HG03520 (cell line): Measurements from ENCODE around the gene MYMX.
"Not testable (repeated sequence)": the region's sequence is repeated elsewhere in the genome, so short reads cannot be mapped to it uniquely, and the experiment has no call there.

Source experiments
- ATAC-seq: cut with Tn5 transposase; IDR thresholded peaks from one replicate; pipeline ENCODE4 v1.9.1; 2021; ENCODE audit warnings: mild to moderate bottlenecking, moderate library complexity; ENCODE audit not compliant: unreplicated experiment

The MYMX gene

DNA sequence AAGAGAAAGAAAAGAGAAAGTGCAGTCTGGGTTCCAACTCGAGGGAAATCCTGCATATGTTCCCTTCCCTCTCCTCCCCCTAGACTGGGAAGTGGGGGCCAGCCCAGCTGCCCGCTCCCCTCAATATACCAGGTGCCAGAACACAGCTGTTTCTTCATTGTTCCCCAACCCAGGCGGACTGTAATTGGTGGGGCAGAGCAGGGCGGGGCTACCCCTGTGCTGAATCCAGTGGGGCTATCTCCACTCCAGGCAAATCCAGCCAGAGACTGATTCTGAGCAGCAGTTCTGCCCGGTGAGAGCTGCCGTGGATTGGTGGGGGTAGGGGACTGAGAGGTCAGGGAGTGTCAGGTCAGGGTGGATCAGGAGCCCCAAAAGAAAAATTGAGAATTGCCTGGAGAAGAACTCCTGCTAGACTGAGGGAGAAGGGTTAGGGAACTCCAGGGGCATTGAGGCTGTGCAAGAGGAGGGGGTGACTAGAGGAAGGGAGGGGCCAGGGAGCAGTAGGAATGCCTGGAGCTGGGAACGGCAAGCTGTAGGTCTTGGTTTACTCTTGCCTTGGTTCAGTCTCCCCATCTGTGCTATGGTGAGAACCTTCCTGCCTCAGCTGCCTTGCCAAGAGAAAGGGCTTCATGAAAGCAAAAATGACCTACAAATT lies at the start of gene MYMX:
Gene MYMX (plus strand): TSS at position 250 of the 655 bp plus-strand sequence. CDS start 546 bp downstream, outside the sequence.
- no peak for ATAC-seq

DNA sequence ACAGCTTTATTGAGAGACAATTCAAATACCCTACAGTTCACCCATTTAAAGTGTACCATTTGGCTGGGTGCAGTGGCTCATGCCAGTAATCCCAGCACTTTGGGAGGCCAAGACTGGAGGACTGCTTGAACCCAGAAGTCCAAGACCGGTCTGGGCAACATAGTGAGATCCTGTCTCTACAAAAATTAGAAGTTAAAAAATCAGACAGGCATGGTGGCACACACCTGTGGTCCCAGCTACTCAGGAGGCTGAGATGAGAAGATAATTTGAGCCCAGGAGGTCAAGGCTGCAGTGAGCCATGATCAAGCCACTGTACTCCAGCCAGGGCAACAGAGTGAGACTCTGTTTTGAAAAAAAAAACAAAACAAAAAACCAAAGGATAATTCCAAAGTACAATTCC lies 49.2 kb upstream of the MYMX start:
- ATAC-seq, result no peak

DNA sequence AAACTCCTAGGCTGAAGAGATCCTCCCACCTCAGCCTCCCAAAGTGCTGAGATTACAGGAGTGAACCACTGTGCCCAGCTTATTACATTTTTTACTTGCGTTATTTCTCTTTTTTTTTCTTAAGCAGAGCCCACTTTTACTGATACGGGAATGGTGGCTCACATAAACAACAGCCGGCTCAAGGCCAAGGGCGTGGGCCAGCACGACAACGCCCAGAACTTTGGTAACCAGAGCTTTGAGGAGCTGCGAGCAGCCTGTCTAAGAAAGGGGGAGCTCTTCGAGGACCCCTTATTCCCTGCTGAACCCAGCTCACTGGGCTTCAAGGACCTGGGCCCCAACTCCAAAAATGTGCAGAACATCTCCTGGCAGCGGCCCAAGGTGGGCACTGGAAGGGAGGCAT lies 47.6 kb upstream of the MYMX start:
- no peak for ATAC-seq

GRCh38 chr6:44169886-44170570 lies 46.7 kb upstream of the MYMX start:
- ATAC-seq, result no peak

DNA sequence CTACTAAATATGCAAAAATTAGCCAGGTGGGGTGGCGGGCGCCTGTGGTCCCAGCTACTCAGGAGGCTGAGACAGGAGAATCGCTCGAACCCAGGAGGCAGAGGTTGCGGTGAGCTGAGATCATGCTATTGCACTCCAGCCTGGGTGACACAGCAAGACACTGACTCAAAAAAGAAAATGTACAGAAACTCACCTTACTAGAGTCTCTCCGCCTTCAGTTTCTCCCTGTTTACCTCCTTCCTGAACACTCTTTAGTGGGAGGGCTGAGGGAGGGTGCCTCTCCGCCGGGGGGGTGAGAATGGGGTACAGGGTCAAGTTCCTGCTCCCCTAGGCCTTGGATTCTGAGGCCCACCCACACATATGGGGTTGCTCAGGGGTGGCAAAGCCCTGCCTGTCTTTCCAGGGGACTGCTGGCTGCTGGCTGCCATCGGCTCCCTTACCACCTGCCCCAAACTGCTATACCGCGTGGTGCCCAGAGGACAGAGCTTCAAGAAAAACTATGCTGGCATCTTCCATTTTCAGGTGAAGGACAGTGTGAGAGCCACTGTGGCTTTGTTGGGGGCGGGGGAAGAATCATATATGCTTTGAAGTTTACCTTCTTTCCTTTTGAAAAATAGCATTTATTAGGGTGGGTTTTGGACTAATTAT lies 44.7 kb upstream of the MYMX start:
- no peak for ATAC-seq

DNA sequence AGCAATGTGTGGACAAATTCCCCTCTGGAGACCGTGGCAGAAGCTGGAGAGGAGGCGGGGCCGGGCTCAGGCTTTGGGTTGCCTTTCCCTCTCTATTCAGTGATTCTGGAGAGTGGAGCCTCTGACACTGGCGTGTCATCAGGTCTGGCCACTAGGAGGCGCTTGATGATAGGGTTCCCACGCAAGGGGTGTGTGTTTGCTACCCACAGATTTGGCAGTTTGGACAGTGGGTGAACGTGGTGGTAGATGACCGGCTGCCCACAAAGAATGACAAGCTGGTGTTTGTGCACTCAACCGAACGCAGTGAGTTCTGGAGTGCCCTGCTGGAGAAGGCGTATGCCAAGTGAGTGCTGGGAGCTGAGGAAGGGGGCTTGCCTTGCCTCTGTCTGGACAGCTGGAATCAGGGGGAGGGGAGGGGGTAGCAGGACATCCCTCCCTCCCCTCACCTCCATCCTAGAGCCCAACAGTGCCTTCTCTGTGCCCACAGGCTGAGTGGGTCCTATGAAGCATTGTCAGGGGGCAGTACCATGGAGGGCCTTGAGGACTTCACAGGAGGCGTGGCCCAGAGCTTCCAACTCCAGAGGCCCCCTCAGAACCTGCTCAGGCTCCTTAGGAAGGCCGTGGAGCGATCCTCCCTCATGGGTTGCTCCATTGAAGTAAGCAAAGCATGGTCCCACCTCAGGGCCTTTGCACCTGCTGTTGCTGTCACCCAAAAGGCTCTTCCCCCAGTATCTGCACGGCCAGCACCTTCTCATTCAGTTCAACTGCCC lies 43.8 kb upstream of the MYMX start:
- no peak for ATAC-seq

DNA sequence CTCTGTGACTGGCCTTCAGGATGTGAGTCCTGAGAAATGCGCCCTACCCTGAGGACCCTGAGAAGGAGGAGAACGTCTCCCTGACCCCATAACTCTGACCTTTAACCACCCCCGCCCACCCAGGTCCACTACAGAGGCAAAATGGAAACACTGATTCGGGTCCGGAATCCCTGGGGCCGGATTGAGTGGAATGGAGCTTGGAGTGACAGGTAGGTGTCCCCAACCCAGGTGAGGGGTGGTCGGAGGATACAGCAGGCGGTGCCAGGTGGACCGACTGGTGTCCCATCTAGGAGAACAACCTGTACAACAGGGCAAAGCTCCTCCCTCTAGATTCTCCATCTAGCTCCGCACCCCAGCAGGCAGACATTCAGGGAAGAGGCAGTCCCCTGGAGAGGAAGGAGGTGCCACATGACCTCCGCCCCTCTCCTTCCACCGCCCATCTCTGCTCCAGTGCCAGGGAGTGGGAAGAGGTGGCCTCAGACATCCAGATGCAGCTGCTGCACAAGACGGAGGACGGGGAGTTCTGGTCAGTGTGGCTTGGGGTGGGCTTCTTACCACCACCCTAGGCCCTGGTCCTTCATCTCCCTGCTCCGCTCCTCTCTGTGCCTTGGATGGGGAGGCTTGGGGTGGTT lies 40.5 kb upstream of the MYMX start:
- ATAC-seq, result no peak

DNA sequence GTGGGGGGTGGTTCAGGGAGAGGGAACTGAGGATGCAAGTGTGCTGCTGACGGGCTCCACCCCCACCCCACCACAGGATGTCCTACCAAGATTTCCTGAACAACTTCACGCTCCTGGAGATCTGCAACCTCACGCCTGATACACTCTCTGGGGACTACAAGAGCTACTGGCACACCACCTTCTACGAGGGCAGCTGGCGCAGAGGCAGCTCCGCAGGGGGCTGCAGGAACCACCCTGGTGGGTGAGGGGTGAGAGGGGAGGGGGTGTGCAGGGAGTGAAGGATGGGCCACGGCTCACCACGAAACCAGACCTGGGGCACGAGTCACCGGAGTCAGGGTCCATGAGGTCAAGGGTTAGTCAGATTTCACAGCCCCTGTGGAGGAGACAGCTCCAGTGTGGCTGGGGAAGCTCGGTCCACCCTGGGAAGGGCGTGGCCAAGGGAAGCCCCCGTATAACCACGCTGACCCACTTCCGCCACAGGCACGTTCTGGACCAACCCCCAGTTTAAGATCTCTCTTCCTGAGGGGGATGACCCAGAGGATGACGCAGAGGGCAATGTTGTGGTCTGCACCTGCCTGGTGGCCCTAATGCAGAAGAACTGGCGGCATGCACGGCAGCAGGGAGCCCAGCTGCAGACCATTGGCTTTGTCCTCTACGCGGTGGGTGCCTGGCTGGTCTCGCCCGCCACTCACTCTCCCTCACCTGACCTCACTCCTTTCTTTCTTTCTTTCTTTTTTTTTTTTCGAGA lies 39.8 kb upstream of the MYMX start:
- no peak for ATAC-seq

- no peak for ATAC-seq
Measured at GRCh38 chr6:44177691-44178423, 38.9 kb upstream of the MYMX start.

- ATAC-seq, result no peak
Measured at GRCh38 chr6:44178424-44179071, 38.2 kb upstream of the MYMX start.

- no peak for ATAC-seq
Measured at GRCh38 chr6:44179072-44179536, 37.6 kb upstream of the MYMX start.

DNA sequence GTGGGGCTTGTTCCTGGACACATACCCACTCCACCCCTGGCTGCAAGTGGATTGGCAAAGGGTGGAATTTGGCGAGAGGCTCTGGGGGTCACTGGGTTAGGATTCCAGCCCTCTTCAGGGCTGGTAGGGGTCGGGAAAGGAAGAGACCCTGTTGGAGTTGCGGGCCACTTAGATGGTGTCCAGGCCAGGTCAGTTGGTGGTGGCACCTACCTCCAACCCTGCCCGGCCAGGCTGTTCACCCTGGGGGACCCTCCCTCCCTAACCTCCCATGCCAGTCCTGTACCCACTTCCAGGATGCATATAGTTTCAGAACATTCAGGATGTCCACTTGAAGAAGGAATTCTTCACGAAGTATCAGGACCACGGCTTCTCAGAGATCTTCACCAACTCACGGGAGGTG lies 37.1 kb upstream of the MYMX start:
- ATAC-seq, result no peak

DNA sequence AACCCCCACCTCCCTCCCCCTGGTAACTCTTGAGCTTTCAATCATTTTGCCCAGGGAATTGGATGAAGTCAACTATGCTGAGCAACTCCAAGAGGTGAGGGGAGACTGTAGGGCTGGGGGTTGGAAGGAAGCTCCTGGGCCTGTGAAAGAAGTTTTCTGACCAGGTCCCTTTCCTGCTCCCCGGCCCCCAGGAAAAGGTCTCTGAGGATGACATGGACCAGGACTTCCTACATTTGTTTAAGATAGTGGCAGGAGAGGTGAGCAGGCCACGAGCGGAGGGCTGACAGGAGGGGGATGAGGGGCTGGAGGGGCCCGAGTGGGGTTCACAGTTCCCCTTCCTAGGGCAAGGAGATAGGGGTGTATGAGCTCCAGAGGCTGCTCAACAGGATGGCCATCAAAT lies 36.3 kb upstream of the MYMX start:
- no peak for ATAC-seq

- no peak for ATAC-seq
Measured at GRCh38 chr6:44180886-44181285, 35.8 kb upstream of the MYMX start.

DNA sequence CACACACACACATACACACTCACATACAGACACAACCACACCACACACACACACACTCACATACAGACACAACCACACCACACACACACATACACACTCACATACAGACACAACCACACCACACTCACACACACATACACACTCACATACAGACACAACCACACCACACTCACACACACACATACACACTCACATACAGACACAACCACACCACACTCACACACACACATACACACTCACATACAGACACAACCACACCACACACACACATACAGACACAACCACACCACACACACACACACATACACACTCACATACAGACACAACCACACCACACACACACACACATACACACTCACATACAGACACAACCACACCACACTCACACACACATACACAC lies 34.9 kb upstream of the MYMX start:
- ATAC-seq, result not testable (repeated sequence)

- no peak for ATAC-seq
Measured at GRCh38 chr6:44182911-44183390, 33.8 kb upstream of the MYMX start.

DNA sequence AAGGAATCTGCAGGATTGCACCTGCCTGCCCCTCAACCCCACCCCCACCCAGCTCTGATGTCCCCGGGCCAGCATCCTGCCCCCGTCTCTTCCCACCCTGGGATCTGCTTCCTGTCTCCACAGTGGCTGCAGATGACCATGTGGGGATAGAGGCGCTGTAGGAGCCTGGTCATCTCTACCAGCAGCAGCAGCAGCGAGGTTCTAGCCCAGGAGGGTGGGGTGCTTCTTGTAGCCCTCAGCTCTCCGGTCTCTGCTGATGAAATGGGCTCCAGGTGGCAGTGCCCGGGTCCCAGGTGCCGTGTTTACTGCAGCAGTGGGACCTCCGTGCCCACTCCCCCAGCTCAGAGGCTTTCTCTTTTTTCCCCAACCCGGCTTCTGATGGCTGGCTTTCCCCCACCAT lies 32.9 kb upstream of the MYMX start:
- ATAC-seq, result no peak

- not testable (repeated sequence) for ATAC-seq
Measured at GRCh38 chr6:44185356-44185755, 31.4 kb upstream of the MYMX start.
